Activated CD4-positive, CD25-positive, alpha-beta regulatory T cell treated with anti-CD3 and anti-CD28 coated beads, Interleukin-2, amount 50 U/mL, for 72 hours (primary cell): ENCODE measurements around the gene R3HDM4.
"Not testable (repeated sequence)": the region's sequence is repeated elsewhere in the genome, so short reads cannot be mapped to it uniquely, and the experiment has no call there.

Experiments used
- DNase-seq: peaks from one replicate; pipeline ENCODE4 v3.0.0; 2021

The R3HDM4 gene

GRCh38 chr19:889662-890295 is 23.2 kb downstream of the R3HDM4 start:
- no peak for DNase-seq

- no peak for DNase-seq
These were observed 24.2 kb downstream of the R3HDM4 start for GRCh38 chr19:888581-889385.

- DNase-seq = no peak
These were observed 25.4 kb downstream of the R3HDM4 start for GRCh38 chr19:887599-887998.

GRCh38 chr19:887072-887471 is 25.9 kb downstream of the R3HDM4 start:
- DNase-seq = no peak

GRCh38 chr19:885536-886224 is 27.3 kb downstream of the R3HDM4 start:
- no peak for DNase-seq

- DNase-seq = no peak
These were observed 28.4 kb downstream of the R3HDM4 start for GRCh38 chr19:884420-885211.

- no peak for DNase-seq
These were observed 29.3 kb downstream of the R3HDM4 start for GRCh38 chr19:883661-884211.

- DNase-seq = no peak
These were observed 30.0 kb downstream of the R3HDM4 start for GRCh38 chr19:882871-883497.

GRCh38 chr19:881385-882071 is 31.5 kb downstream of the R3HDM4 start:
- no peak for DNase-seq

- no peak for DNase-seq
These were observed 33.1 kb downstream of the R3HDM4 start for GRCh38 chr19:879711-880438.

- not testable (repeated sequence) for DNase-seq
These were observed 34.1 kb downstream of the R3HDM4 start for GRCh38 chr19:878751-879561.

- DNase-seq = not testable (repeated sequence)
These were observed 34.9 kb downstream of the R3HDM4 start for GRCh38 chr19:877992-878660.

- no peak for DNase-seq
These were observed 36.2 kb downstream of the R3HDM4 start for GRCh38 chr19:876780-877314.

GRCh38 chr19:876089-876488 is 36.9 kb downstream of the R3HDM4 start:
- no peak for DNase-seq

- no peak for DNase-seq
These were observed 37.6 kb downstream of the R3HDM4 start for GRCh38 chr19:875265-875879.

- DNase-seq = no peak
These were observed 39.4 kb downstream of the R3HDM4 start for GRCh38 chr19:873561-874041.

- DNase-seq = peak; percentile 57
These were observed 39.9 kb downstream of the R3HDM4 start for GRCh38 chr19:873084-873483.

- peak; percentile 76 for DNase-seq
These were observed 40.6 kb downstream of the R3HDM4 start for GRCh38 chr19:872266-872951.
